Caco-2 (cell line): ENCODE results near the gene NDUFV1. TPM values are rescaled to one million over a fixed set of nuclear protein-coding genes. Genes with fewer than 3 reads are reported as not detected.
A peak's percentile ranks its signal among the peaks of the same experiment; 100 is the strongest.

Experiments
- BruUV-seq: library from RNA; stranded (reverse); fragments of 400-500 nt; replicated peaks from 2 replicates; lab custom pipeline; 2021; lab: Mats Ljungman, UMichigan
- CTCF ChIA-PET: fragments of 300-600 bp; sonication (Branson Sonifier 250); formaldehyde crosslinking; loops from one replicate; lab custom pipeline; 2022; ENCODE audit warnings: antibody characterized with exemption; lab: Charles Lee
- POLR2A ChIA-PET: fragments of 300-600 bp; sonication (Branson Sonifier 250); formaldehyde crosslinking; loops from one replicate; lab custom pipeline; 2022; ENCODE audit warnings: antibody characterized with exemption; lab: Charles Lee
- DNase-seq, 2 experiments: peaks; one replicate each; pipeline versions ENCODE4 v3.0.0 to v3.0.0-alpha.2; 2020 to 2022
- H3K27me3 ChIP-seq: replicated peaks from 2 replicates; pipeline ENCODE4 v1.6.0; 2011; ENCODE audit warnings: low read length; ENCODE audit not compliant: control insufficient read depth, insufficient read depth
- H3K36me3 ChIP-seq: 2 replicates; pipeline ENCODE4 v1.5.1; 2011; ENCODE audit warnings: low read length; ENCODE audit not compliant: control insufficient read depth, insufficient read depth
- H3K4me1 ChIP-seq: fragments of 250-450 bp; sonication (Bioruptor Pico); 2 replicates; pipeline ENCODE4 v1.5.1; 2020; ENCODE audit warnings: mild to moderate bottlenecking
- H3K4me3 ChIP-seq: 2 replicates; pipeline ENCODE4 v1.5.1; 2011; ENCODE audit warnings: low read depth, mild to moderate bottlenecking, control low read depth, low read length
- H3K9me3 ChIP-seq: fragments of 250-450 bp; sonication (Bioruptor Pico); 2 replicates; pipeline ENCODE4 v1.5.1; 2020; ENCODE audit warnings: mild to moderate bottlenecking, moderate library complexity
- H3K27ac Mint-ChIP-seq: one replicate; pipeline ENCODE4 v1.8.0; 2022; ENCODE audit warnings: mixed read lengths; ENCODE audit not compliant: unreplicated experiment
- H3K27me3 Mint-ChIP-seq: one replicate; pipeline ENCODE4 v1.8.0; 2022; ENCODE audit warnings: mixed read lengths; ENCODE audit not compliant: insufficient read depth, unreplicated experiment
- H3K36me3 Mint-ChIP-seq: one replicate; pipeline ENCODE4 v1.8.0; 2022; ENCODE audit warnings: mild to moderate bottlenecking, mixed read lengths; ENCODE audit not compliant: insufficient read depth, unreplicated experiment
- H3K4me1 Mint-ChIP-seq: one replicate; pipeline ENCODE4 v1.8.0; 2022; ENCODE audit warnings: low read depth, mixed read lengths; ENCODE audit not compliant: unreplicated experiment
- H3K4me3 Mint-ChIP-seq: one replicate; pipeline ENCODE4 v1.8.0; 2022; ENCODE audit warnings: mild to moderate bottlenecking, moderate library complexity, mixed read lengths; ENCODE audit not compliant: unreplicated experiment
- H3K9me3 Mint-ChIP-seq: one replicate; pipeline ENCODE4 v1.8.0; 2022; ENCODE audit warnings: mixed read lengths; ENCODE audit not compliant: unreplicated experiment
- intact Hi-C: fragments of 100-400 bp; cut with micrococcal nuclease; formaldehyde crosslinking; loops from one replicate; pipeline ENCODE4 v1.10.0; 2022; ENCODE audit not compliant: unreplicated experiment
- total RNA-seq: library from RNA; stranded (reverse); gene quantifications from 2 replicates; pipeline ENCODE4 v1.2.3, GENCODE V29; 2022
- TF ChIP-seq, protein P1 (sequence below), 2 experiments: fragments of 200-600 bp in 1 of 2; IDR thresholded peaks; 1 replicate in 1 of 2; 2 replicates in 1 of 2; pipeline versions ENCODE4 v1.5.1 to v1.8.0; 2011 to 2022; ENCODE audit warnings: antibody characterized with exemption in 1 of 2, control low read depth in 1 of 2, inconsistent platforms in 1 of 2, low read depth in 1 of 2, low read length in 1 of 2, mild to moderate bottlenecking in 1 of 2, moderate library complexity in 1 of 2; ENCODE audit not compliant: insufficient read depth in 1 of 2, severe bottlenecking in 1 of 2, unreplicated experiment in 1 of 2

NDUFV1 gene
- total RNA-seq, 1 experiment from 2014 or later, result 358 TPM

- H3K9me3 ChIP-seq, result no peaks in the 10 kb centered on the region
- no peak for DNase-seq
- POLR2A ChIA-PET, result interaction anchor here (0.6 kb wide), 1 partner anchor 17 kb away, joined by 3 read pairs; the partner anchor contains the start of gene NUDT8
- H3K36me3 ChIP-seq, result peaks cover 11% of the 10 kb centered on the region
- H3K9me3 Mint-ChIP-seq, result no peaks in the 10 kb centered on the region
- TF ChIP-seq, protein P1, sequence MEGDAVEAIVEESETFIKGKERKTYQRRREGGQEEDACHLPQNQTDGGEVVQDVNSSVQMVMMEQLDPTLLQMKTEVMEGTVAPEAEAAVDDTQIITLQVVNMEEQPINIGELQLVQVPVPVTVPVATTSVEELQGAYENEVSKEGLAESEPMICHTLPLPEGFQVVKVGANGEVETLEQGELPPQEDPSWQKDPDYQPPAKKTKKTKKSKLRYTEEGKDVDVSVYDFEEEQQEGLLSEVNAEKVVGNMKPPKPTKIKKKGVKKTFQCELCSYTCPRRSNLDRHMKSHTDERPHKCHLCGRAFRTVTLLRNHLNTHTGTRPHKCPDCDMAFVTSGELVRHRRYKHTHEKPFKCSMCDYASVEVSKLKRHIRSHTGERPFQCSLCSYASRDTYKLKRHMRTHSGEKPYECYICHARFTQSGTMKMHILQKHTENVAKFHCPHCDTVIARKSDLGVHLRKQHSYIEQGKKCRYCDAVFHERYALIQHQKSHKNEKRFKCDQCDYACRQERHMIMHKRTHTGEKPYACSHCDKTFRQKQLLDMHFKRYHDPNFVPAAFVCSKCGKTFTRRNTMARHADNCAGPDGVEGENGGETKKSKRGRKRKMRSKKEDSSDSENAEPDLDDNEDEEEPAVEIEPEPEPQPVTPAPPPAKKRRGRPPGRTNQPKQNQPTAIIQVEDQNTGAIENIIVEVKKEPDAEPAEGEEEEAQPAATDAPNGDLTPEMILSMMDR (IDR thresholded peaks at IDR 0.05; ENCODE audit: insufficient read depth in 1 of 2, low read depth in 1 of 2, low read length in 1 of 2, severe bottlenecking in 1 of 2, unreplicated experiment in 1 of 2), result no peak
- H3K36me3 Mint-ChIP-seq, result peaks cover 37% of the 10 kb centered on the region
- no peaks in the 10 kb centered on the region for H3K27me3 Mint-ChIP-seq
- H3K27me3 ChIP-seq, result no peaks in the 10 kb centered on the region
- CTCF ChIA-PET, result interaction anchor here (0.5 to 2.2 kb wide), 3 partner anchors 16 to 410 kb away, joined by 7 to 9 read pairs (median 8); partner anchors contain the start of genes GSTP1 and NUDT8
- BruUV-seq, result no TSS peak
- no peak overlapping the region for H3K27ac Mint-ChIP-seq
- no peak overlapping the region for H3K4me3 Mint-ChIP-seq
- H3K4me1 ChIP-seq, result 0 out of 2 replicates have a peak, but pooled peaks cover under 1% of the 10 kb centered on the region
- intact Hi-C loops, result no loop called here
- no peak overlapping the region for H3K4me3 ChIP-seq
- peaks cover 6% of the 10 kb centered on the region for H3K4me1 Mint-ChIP-seq
These were observed 6.0 kb downstream of the NDUFV1 start for GRCh38 chr11:67612751-67613150.

DNA sequence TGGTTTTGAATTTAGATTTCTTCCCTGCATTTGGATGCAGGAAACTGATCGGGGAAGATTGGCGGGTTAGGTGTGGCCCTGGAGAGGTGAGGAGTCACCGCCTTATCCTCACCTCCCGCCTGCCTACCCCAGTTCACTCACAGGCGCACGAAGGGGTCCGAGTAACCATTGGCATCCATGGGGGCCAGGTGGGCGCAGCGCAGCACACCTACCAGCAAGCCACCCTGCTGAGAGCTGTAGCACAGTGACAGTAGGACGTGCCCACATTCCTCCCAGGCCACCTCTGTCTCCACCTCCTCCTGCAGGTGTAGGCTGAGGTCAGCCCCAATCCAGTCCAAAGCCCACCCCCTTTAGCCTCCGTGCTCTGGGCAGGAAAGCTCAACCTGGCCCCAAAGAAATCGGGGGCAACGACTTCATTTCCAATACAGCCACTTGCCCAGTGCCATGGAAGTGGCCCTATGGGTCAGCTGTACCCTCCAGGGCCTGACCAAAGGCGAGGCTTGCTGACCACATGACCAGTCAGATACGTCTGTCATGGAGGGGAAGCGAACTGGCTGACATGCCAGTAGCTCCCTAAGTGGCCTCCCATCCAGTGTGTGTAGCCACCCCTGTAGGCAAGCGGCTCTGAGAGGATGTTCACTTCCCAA lies 6.7 kb downstream of the NDUFV1 start:
- CTCF ChIA-PET, result interaction anchor here (0.5 to 2.5 kb wide), 12 partner anchors 13 to 411 kb away, joined by 3 to 36 read pairs (median 4); partner anchors contain the start of genes GSTP1, NUDT8 and PPP1CA
- H3K27me3 Mint-ChIP-seq, result no peaks in the 10 kb centered on the region
- peaks cover 35% of the 10 kb centered on the region for H3K36me3 Mint-ChIP-seq
- Histone ChIP-seq H3K36me3 (peaks cover 7% of the 10 kb centered on the region), H3K4me1 (no peaks in the 10 kb centered on the region), H3K27me3 (no peaks in the 10 kb centered on the region), H3K4me3 (no peak overlapping the region), H3K9me3 (no peaks in the 10 kb centered on the region)
- BruUV-seq, result no TSS peak
- H3K4me3 Mint-ChIP-seq, result no peak overlapping the region
- POLR2A ChIA-PET, result interaction anchor here (1.1 to 1.3 kb wide), 3 partner anchors 17 to 41 kb away, joined by 4 to 12 read pairs (median 6); partner anchors contain the start of gene NUDT8
- no peak overlapping the region for H3K27ac Mint-ChIP-seq
- TF ChIP-seq, protein P1 (IDR thresholded peaks at IDR 0.05; ENCODE audit: insufficient read depth in 1 of 2, low read depth in 1 of 2, low read length in 1 of 2, severe bottlenecking in 1 of 2, unreplicated experiment in 1 of 2), result no peak
- peaks cover 6% of the 10 kb centered on the region for H3K4me1 Mint-ChIP-seq
- intact Hi-C loops, result no loop called here
- DNase-seq, result no peak
- no peaks in the 10 kb centered on the region for H3K9me3 Mint-ChIP-seq

- peaks cover 28% of the 10 kb centered on the region for H3K36me3 Mint-ChIP-seq
- H3K27me3 Mint-ChIP-seq, result no peaks in the 10 kb centered on the region
- POLR2A ChIA-PET, result interaction anchor here (0.5 to 1.3 kb wide), 4 partner anchors 16 to 241 kb away, joined by 3 to 12 read pairs (median 5); partner anchors contain the start of genes CLCF1 and NUDT8
- no TSS peak for BruUV-seq
- TF ChIP-seq, protein P1 (IDR thresholded peaks at IDR 0.05; ENCODE audit: insufficient read depth in 1 of 2, low read depth in 1 of 2, low read length in 1 of 2, severe bottlenecking in 1 of 2, unreplicated experiment in 1 of 2), result peak; percentile 89 to 92
- CTCF ChIA-PET, result interaction anchor here (0.6 to 2.5 kb wide), 18 partner anchors 9 to 401 kb away, joined by 3 to 36 read pairs (median 4); partner anchors contain the start of genes GSTP1, NUDT8 and PPP1CA
- no peaks in the 10 kb centered on the region for H3K27me3 ChIP-seq
- DNase-seq, result peak; percentile 74 to 85
- intact Hi-C loops, result loop anchor here (2.0 kb wide), 1 partner anchor 41 kb away; no protein-coding TSS in a partner anchor
- no peak overlapping the region for H3K4me3 Mint-ChIP-seq
- H3K36me3 ChIP-seq, result peaks cover 6% of the 10 kb centered on the region; the same call in 1 of the 2 replicates
- H3K9me3 ChIP-seq, result no peaks in the 10 kb centered on the region
- no peaks in the 10 kb centered on the region for H3K4me1 ChIP-seq
- H3K9me3 Mint-ChIP-seq, result no peaks in the 10 kb centered on the region
- H3K4me3 ChIP-seq, result no peak overlapping the region
- H3K27ac Mint-ChIP-seq, result no peak overlapping the region
- H3K4me1 Mint-ChIP-seq, result peaks cover 6% of the 10 kb centered on the region
These were observed 7.4 kb downstream of the NDUFV1 start for GRCh38 chr11:67613960-67614715.
